Left colon (tissue), 2 donors: ENCODE measurements around the gene EHMT1. TPM values are rescaled to one million over a fixed set of nuclear protein-coding genes. Genes with fewer than 3 reads are reported as not detected.

Source experiments
- ATAC-seq: fragments of 200-7000 bp; cut with Tn5 transposase; one replicate; pipeline ENCODE4 v1.9.1; 2020; ENCODE audit warnings: mild to moderate bottlenecking, moderate library complexity
- DNase-seq, 2 donors: peaks; one replicate each; pipeline ENCODE4 v3.0.0-alpha.2; 2020
- intact Hi-C, 2 donors: fragments of 100-400 bp; cut with DNase I in 1 of 2; cut with micrococcal nuclease in 1 of 2; formaldehyde crosslinking; loops; one replicate each; pipeline versions ENCODE4 v1.11.2 to v1.14.0; 2022; cut with DNase I, micrococcal nuclease
- total RNA-seq, 2 donors: library from RNA; stranded (reverse); fragmentation: NEBNext Ultra II Directional; extraction: Animal tissue kit (Norgen Biotek cat#: 25700); gene quantifications; one replicate each; pipeline ENCODE4 v1.2.1, GENCODE V29; 2021
- donor health status: DM: no; HTN: no; CAD: no.
- donor health status: DM: yes; HTN: yes; CAD: no.

The EHMT1 gene
- total RNA-seq, 2 donors from 2014 or later = 72.2 to 98.4 TPM

GRCh38 chr9:137638680-137639079, 19.9 kb downstream of the EHMT1 start:
- ATAC-seq = no peak
- no peak for DNase-seq
- intact Hi-C loops = no loop called here

GRCh38 chr9:137639303-137640051, 20.7 kb downstream of the EHMT1 start:
- DNase-seq (no peak), ATAC-seq (no peak)
- intact Hi-C loops = no loop called here

- ATAC-seq (no peak), DNase-seq (no peak)
- intact Hi-C loops = no loop called here
These were observed 22.1 kb downstream of the EHMT1 start for GRCh38 chr9:137640862-137641261.

DNA sequence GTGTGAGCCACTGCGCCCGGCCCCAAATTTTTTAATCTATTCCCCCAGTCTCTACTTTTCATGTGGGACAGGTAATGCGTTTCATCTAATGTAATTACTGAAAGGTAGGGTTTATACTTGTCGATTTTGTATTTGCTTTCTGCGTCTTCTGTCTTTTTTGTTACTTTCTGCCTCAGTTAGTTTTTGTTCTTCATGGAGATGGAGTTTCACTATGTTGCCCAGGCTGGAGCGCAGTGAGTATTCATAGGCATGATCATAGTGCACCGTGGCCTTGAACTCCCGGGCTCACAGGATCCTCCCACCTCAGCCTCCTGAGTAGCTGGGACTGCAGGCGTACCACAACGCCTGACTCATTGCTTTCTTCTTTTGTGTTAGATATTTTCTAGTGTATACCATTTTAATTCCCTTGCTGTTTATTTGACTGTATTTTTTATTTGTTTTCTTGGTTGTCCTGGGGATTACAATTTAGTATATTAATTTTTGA, 23.4 kb downstream of the EHMT1 start:
- ATAC-seq = no peak
- DNase-seq = no peak

GRCh38 chr9:137642892-137643291, 24.1 kb downstream of the EHMT1 start:
- ATAC-seq (no peak), DNase-seq (no peak)
- intact Hi-C loops = no loop called here

More for the DNA sequence above, 23.4 kb downstream of the EHMT1 start:
- intact Hi-C loops = no loop called here

DNA sequence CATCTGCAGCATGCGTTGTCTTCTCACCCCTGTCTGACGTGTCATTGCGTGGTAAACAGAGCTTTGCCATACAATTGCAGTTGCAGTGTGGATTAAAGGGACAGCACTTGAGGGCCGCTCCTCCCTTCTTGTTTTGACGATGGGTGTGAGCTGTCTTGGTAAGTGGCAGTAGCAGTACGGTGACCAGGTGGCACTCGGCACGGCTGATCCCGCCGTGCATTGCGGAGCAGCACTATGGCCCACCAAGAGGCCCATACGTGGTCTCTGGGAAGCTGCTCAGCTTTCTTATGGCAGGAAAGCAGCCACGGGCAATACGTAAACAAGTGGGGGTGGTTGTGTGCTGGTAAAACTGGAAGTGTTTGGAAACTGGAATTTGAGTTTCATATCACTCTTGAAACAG, 25.1 kb downstream of the EHMT1 start:
- ATAC-seq = no peak
- intact Hi-C loops = no loop called here
- no peak for DNase-seq

DNA sequence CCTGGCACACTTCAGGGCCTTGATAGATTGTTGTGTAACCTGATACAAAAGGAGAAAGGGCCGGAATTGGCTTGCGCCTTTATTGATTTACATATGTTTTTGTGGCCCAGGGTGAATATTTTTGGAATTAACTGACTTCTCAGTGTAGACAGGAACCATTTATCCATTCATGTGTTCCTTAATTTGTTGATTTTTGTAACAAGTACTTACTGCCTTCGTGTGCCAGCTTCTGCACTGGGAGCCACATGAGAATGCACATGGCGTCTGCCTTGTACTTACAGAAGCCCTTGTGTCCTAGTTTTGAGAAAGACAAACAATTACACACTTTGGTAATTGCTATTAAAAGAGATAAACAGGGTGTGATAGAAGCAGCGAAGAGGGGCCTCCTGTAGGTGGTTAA, 26.4 kb downstream of the EHMT1 start:
- intact Hi-C loops = no loop called here
- no peak for ATAC-seq
- DNase-seq = no peak

DNA sequence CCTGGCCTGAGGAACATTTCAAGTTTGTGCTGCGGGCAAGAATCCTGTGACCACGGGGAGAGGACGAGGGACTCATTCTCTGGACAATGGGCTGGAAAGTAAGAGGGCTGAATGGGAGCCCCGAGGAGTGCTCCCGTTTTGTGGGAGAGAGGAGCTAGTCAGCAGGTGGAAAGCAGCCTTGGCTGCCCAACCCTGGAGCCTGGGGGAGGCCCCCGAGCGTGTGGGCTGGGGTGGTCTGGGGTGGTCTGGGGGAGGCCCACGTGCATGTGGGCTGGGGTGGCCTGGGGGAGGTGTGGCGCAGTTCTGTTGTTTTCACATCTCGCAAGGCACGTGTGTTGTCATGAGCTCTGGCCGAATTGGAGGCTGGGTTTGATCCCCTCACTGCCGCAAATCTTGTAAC, 27.5 kb downstream of the EHMT1 start:
- DNase-seq (no peak), ATAC-seq (no peak)
- intact Hi-C loops = no loop called here

GRCh38 chr9:137647096-137647714, 28.4 kb downstream of the EHMT1 start:
- DNase-seq (no peak), ATAC-seq (no peak)
- intact Hi-C loops = no loop called here

- intact Hi-C loops = no loop called here
- DNase-seq (no peak), ATAC-seq (no peak)
These were observed 29.6 kb downstream of the EHMT1 start for GRCh38 chr9:137648396-137648795.

DNA sequence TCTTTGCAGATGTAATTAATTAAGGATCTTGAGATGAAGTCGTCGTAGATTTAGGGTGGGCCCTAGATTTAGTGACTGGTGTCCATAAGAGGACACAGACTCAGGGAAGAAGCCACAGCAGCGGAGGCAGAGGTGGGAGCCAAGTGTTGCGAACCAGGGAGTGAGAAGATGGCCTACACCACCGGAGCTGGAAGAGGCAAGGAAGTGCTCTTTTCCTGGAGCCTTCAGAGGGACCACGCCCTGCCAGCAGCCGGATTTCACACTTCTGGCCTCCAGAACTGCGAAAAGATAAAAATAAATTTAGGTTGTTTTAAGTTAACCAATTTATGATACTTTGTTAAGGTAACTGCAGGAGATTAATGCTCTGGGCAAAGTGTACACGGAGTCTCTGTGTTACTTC, 30.7 kb downstream of the EHMT1 start:
- intact Hi-C loops = no loop called here
- ATAC-seq (no peak), DNase-seq (no peak)

DNA sequence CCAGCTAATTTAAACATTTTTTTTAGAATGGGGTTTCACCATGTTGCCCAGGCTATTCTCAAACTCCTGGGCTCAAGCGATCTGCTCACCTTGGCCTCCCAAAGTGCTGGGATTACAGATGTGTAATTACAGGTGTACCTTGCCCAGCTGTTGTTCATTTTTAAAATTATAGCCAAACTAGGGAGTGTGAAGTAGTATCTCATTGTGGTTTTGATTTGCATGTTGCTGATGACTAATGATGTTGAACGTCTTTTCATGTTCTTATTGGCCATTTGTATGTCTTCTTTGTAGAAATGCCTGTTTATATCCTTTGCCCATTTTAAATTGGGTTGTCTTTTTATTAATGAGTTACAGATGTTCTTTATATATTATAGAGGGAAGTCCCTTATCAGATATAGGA, 31.5 kb downstream of the EHMT1 start:
- no peak for DNase-seq
- intact Hi-C loops = no loop called here
- no peak for ATAC-seq

DNA sequence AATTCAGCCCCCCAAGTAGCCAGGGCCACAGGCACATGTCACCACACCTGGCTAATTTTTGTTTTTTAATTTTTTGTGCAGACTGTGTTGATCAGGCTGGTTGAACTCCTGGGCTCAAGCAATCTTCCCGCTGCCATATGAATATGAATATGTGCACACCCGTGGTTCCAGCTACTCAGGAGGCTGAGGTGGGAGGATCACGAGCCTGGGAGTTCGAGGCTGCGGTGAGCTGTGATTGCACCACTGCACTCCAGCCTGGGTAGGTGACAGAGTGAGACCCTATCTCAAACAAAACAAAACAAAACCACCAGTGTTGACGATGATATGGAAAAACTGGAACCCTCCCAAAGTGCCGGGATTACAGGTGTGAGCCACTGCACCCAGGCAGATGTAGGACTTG, 32.0 kb downstream of the EHMT1 start:
- DNase-seq (no peak), ATAC-seq (no peak)
- intact Hi-C loops = no loop called here

DNA sequence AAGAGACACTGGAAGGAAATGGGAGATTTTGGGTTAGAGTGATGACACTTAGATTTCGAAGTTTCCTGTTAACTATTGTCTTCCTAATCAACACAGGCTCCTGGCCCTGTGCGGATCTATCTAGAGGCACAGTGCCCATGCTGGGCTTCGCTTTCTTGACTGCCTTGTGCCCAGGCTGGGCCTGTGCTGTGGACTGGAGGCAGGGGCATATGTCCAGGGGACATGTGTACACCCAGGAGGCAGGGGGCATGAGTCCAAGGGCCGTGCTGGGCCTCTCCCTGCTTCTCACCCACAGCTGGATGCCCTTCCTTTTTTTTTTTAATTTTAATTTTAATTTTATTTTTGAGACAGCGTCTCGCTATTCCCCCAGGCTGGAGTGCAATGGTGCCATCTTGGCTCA, 37.6 kb downstream of the EHMT1 start:
- intact Hi-C loops = no loop called here
- no peak for DNase-seq
- ATAC-seq = no peak

DNA sequence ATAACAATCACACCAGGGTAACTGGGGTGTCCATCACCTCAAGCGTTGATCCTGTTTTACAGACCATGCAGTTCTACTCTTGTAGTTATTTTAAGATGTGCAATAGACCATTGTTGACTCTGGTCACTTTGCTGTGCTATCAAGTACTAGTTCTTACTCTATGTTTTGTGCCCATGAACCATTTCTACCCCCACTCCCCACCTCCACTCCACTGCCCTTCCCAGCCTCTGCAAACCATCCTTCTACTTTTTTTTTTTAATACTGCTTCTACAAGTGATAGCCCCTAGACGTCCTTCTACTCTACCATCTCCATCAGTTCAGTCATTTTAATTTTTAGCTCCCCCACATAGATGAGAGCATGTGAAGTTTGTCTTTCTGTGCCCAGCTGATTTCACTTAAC, 38.8 kb downstream of the EHMT1 start:
- DNase-seq = no peak
- intact Hi-C loops = no loop called here
- ATAC-seq = no peak

GRCh38 chr9:137658781-137659180, 40.0 kb downstream of the EHMT1 start:
- ATAC-seq (no peak), DNase-seq (no peak)
- intact Hi-C loops = no loop called here

GRCh38 chr9:137660144-137660543, 41.3 kb downstream of the EHMT1 start:
- intact Hi-C loops = no loop called here
- DNase-seq (no peak), ATAC-seq (no peak)

- ATAC-seq = peak; percentile 11
- no peak for DNase-seq
These were observed 44.8 kb downstream of the EHMT1 start for GRCh38 chr9:137663584-137663983.

GRCh38 chr9:137664676-137665075, 45.9 kb downstream of the EHMT1 start:
- ATAC-seq (peak; percentile 87), DNase-seq (peak in 1 of 2 donors; percentile 41)
- intact Hi-C loops = no loop called here

More at GRCh38 chr9:137663584-137663983, 44.8 kb downstream of the EHMT1 start:
- intact Hi-C loops = no loop called here

- no peak for DNase-seq
- intact Hi-C loops = no loop called here
- no peak for ATAC-seq
These were observed 46.4 kb downstream of the EHMT1 start for GRCh38 chr9:137665226-137665625.
